Body of pancreas (tissue), 4 donors: ENCODE data around the gene SPEF2. TPM values are rescaled to one million over a fixed set of nuclear protein-coding genes. Genes with fewer than 3 reads are reported as not detected.

Experiments
- ATAC-seq: fragments of 150-250 bp; one replicate; pipeline ENCODE4 v1.9.1; 2016
- DNase-seq, 4 donors: peaks; one replicate each; pipeline ENCODE4 v3.0.0-alpha.2; 2019
- H3K27ac ChIP-seq, 4 donors: fragments of 200-600 bp; sonication (generic); 1 replicate in 3 of 4; 2 replicates in 1 of 4; pipeline versions ENCODE4 v1.5.1 to v1.6.1; 2016 to 2019; ENCODE audit warnings: mild to moderate bottlenecking in 1 of 4, mixed read lengths in 1 of 4, moderate library complexity in 1 of 4
- H3K27me3 ChIP-seq, 2 donors: fragments of 200-600 bp; sonication (generic); one replicate each; pipeline ENCODE4 v1.6.0; 2016; ENCODE audit warnings: mild to moderate bottlenecking in 1 of 2
- H3K36me3 ChIP-seq, 2 donors: fragments of 200-600 bp; sonication (generic); replicated peaks in 1 of 2; 2 replicates each; pipeline ENCODE4 v1.5.1; 2016; ENCODE audit warnings: low read depth in 2 of 2; ENCODE audit not compliant: insufficient read depth in 1 of 2
- H3K4me1 ChIP-seq: fragments of 200-600 bp; sonication (generic); one replicate; pipeline ENCODE4 v1.6.0; 2016
- H3K4me3 ChIP-seq, 2 donors: fragments of 200-600 bp; sonication (generic); 1 replicate in 1 of 2; 2 replicates in 1 of 2; pipeline ENCODE4 v1.5.1; 2016 to 2019
- H3K9me3 ChIP-seq, 3 donors: fragments of 200-600 bp; sonication (generic); 1 replicate in 2 of 3; 2 replicates in 1 of 3; pipeline ENCODE4 v1.5.1; 2016
- CTCF ChIP-seq, 7 experiments: fragments of 450-650 bp in 4 of 7; fragments of 200-600 bp in 3 of 7; sonication (generic) in 3 of 7; IDR thresholded peaks; one replicate each; pipeline ENCODE4 v1.5.1; 2016 to 2019; ENCODE audit warnings: antibody characterized with exemption in 7 of 7
- POLR2A ChIP-seq, 3 donors: fragments of 450-650 bp; IDR thresholded peaks; one replicate each; pipeline ENCODE4 v1.6.1; 2016; ENCODE audit warnings: antibody characterized with exemption in 3 of 3, mild to moderate bottlenecking in 2 of 3
- WGBS, 2 donors: methylation state at CpG; one replicate each; pipeline ENCODE4 v1.1.5; 2017; 5-methylcytosine and 5-hydroxymethylcytosine counted together
- intact Hi-C: fragments of 100-400 bp; cut with DNase I; formaldehyde crosslinking; loops from one replicate; pipeline ENCODE4 v1.15.1; 2023
- total RNA-seq, 2 donors: library from RNA; depleted of rRNA; stranded (reverse); fragments of >200 nt; gene quantifications; one replicate each; pipeline ENCODE4 v1.1.0, GENCODE V29; 2016

SPEF2 gene
- total RNA-seq, 2 donors from 2014 or later = 6.3 to 11.4 TPM

- H3K36me3 ChIP-seq = no peaks in the 10 kb centered on the region
- peak overlapping the region; percentile 61 to 84 for H3K4me3 ChIP-seq
- no peaks in the 10 kb centered on the region for H3K27me3 ChIP-seq
- ATAC-seq (peak; percentile 1), DNase-seq (no peak)
- H3K4me1 ChIP-seq = peaks cover 9% of the 10 kb centered on the region
- peak overlapping the region; percentile 17 to 77 (median 66) for H3K27ac ChIP-seq
- no peak for TF ChIP-seq POLR2A (IDR thresholded peaks at IDR 0.05)
- no peak for TF ChIP-seq CTCF (IDR thresholded peaks at IDR 0.05)
- intact Hi-C loops = no loop called here
- H3K9me3 ChIP-seq = no peaks in the 10 kb centered on the region
- 0 to 2% methylated on average over 4 of the region's 4 CpGs for WGBS, 2 donors
Measured at GRCh38 chr5:35618304-35618636, 607 bp downstream of the SPEF2 start.

GRCh38 chr5:35618781-35619180, 1.1 kb downstream of the SPEF2 start:
- Histone ChIP-seq H3K4me3 (no peak overlapping the region), H3K4me1 (peaks cover 14% of the 10 kb centered on the region), H3K27ac (peak overlapping the region in 2 of 4 donors; percentile 68 to 77), H3K9me3 (no peaks in the 10 kb centered on the region), H3K36me3 (no peaks in the 10 kb centered on the region), H3K27me3 (no peaks in the 10 kb centered on the region)
- WGBS, 2 donors = 27 to 42% methylated on average over 2 of the region's 2 CpGs
- ATAC-seq = no peak
- TF ChIP-seq POLR2A (IDR thresholded peaks at IDR 0.05) (no peak), CTCF (IDR thresholded peaks at IDR 0.05) (no peak)
- intact Hi-C loops = no loop called here
- no peak for DNase-seq

GRCh38 chr5:35622974-35623373, 5.3 kb downstream of the SPEF2 start:
- TF ChIP-seq CTCF (IDR thresholded peaks at IDR 0.05) (no peak), POLR2A (IDR thresholded peaks at IDR 0.05) (no peak)
- Histone ChIP-seq H3K27me3 (no peaks in the 10 kb centered on the region), H3K9me3 (no peaks in the 10 kb centered on the region), H3K27ac (no peak overlapping the region), H3K36me3 (no peaks in the 10 kb centered on the region), H3K4me1 (peaks cover 16% of the 10 kb centered on the region), H3K4me3 (no peak overlapping the region)
- DNase-seq (no peak), ATAC-seq (no peak)
- WGBS, 2 donors = 64 to 67% methylated on average over 3 of the region's 3 CpGs
- intact Hi-C loops = no loop called here

- Histone ChIP-seq H3K27me3 (no peaks in the 10 kb centered on the region), H3K4me3 (no peak overlapping the region), H3K4me1 (peaks cover 10% of the 10 kb centered on the region), H3K36me3 (no peaks in the 10 kb centered on the region), H3K27ac (no peak overlapping the region), H3K9me3 (no peaks in the 10 kb centered on the region)
- DNase-seq = no peak
- intact Hi-C loops = no loop called here
- no peak for ATAC-seq
- TF ChIP-seq CTCF (IDR thresholded peaks at IDR 0.05) = no peak
- TF ChIP-seq POLR2A (IDR thresholded peaks at IDR 0.05) = no peak
Measured at GRCh38 chr5:35623991-35624390, 6.3 kb downstream of the SPEF2 start.

GRCh38 chr5:35626108-35626507, 8.4 kb downstream of the SPEF2 start:
- Histone ChIP-seq H3K9me3 (no peaks in the 10 kb centered on the region), H3K4me3 (no peak overlapping the region), H3K27me3 (no peaks in the 10 kb centered on the region), H3K4me1 (peaks cover 10% of the 10 kb centered on the region), H3K27ac (no peak overlapping the region), H3K36me3 (no peaks in the 10 kb centered on the region)
- intact Hi-C loops = no loop called here
- DNase-seq = no peak
- 86 to 89% methylated on average over 1 of the region's 1 CpG for WGBS, 2 donors
- ATAC-seq = no peak
- TF ChIP-seq POLR2A (IDR thresholded peaks at IDR 0.05) = no peak
